ENCODE results near the gene FAAP20.

The FAAP20 gene, protein sequence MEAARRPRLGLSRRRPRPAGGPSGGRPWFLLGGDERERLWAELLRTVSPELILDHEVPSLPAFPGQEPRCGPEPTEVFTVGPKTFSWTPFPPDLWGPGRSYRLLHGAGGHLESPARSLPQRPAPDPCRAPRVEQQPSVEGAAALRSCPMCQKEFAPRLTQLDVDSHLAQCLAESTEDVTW

DNA sequence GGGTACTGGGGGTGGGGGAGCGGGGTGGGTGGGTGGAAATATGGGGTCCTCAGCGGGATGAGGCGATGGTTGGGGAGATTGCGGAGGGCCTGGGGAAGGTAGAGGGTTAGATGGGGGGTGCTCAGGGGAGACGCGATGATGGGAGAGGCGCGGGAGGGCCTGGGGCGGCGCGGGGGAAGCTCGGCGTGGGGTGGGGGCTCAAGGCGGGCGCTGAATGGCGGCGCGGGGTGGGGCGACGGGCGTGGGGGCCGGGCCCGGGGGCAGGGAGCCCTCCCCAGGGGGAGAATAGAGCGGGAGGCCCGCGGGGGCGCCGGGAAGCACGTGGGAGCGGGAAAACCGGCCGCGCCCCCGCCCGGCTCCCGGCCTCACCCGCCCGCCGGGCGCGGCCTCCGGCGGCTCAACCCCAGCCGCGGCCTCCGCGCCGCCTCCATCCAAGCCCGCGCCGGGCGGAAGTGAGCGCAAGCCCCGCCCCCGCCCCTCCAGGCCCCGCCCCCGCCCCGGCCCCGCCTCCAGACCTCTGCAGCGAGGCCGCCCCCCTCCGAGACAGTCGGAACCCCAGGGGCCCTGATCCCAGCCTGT lies at the start of gene FAAP20:
Gene FAAP20 (minus strand): TSS at position 454 of the 579 bp plus-strand sequence. CDS start 23 bp downstream, at position 431.
- in situ Hi-C loops (cut with HindIII; ENCODE audit: low sequenced_read_pairs), result loop anchor here (10.0 kb wide), 3 partner anchors 80 to 200 kb away; partner anchors contain the start of genes MORN1 and RER1

DNA sequence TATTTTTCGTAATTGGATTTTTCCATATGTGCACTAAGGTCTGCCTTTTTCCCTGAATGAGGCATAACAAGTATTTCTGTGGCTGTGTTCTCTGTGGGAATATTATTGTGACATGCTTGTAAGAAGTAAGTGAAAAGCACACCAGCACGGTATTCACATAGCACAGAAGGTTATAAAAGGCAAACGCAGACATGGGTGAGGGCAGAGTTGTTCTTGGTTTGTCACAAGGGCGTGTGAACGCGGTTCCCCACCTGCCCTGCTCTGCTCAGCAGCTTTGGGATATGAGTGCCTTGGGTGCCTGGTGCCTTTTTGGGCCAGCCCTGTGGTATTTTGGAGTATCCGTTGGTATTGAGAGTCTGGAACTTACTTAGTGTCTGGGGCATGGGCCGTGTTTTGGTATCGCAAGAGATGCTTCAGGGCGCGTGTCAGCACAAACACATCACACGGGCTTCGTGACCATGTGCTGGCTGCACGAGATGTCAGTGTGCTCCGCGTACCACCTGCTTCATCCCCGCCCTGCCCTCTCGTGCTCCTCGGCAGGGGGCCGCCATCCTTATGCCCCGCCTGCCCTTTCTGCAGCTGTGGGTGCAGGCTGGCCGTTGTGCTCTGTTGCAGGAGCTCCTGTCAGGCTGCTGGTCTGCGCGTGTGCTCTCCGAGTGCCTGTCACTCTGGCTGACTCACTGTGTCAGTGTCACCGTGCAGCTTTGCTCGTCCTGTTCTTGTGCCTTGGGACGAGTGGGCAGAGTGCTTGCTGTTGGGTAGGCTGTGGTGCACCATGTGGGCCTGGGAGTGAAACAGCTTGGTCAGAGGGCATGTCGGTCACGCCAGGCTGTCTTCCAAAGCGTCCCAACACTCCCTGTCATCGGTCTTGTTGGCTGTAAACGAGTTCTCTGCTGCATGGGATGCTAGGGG lies 48.5 kb upstream of the FAAP20 start:
- in situ Hi-C loops (cut with HindIII; ENCODE audit: low sequenced_read_pairs), result no loop called here

DNA sequence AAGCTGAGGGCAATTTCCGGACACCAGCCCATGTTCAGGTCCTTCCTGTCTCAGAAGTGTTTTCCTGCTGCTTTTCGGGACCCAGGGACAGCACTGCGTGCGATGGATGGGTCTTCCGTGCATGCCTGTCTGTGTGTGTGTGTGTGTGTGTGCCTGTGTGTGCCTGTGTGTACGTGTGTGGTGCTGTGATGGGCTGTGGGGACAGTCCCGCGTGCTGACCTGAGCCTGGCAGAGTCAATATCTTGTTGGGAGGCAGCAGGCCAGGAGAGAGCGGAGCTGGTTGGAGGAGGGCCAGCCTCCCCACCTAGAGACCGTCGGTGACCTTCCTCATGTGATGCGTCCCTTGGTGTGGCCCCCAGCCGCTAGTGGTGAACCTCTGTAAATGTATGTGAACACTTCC lies 47.2 kb upstream of the FAAP20 start:
- in situ Hi-C loops (cut with HindIII; ENCODE audit: low sequenced_read_pairs), result no loop called here

DNA sequence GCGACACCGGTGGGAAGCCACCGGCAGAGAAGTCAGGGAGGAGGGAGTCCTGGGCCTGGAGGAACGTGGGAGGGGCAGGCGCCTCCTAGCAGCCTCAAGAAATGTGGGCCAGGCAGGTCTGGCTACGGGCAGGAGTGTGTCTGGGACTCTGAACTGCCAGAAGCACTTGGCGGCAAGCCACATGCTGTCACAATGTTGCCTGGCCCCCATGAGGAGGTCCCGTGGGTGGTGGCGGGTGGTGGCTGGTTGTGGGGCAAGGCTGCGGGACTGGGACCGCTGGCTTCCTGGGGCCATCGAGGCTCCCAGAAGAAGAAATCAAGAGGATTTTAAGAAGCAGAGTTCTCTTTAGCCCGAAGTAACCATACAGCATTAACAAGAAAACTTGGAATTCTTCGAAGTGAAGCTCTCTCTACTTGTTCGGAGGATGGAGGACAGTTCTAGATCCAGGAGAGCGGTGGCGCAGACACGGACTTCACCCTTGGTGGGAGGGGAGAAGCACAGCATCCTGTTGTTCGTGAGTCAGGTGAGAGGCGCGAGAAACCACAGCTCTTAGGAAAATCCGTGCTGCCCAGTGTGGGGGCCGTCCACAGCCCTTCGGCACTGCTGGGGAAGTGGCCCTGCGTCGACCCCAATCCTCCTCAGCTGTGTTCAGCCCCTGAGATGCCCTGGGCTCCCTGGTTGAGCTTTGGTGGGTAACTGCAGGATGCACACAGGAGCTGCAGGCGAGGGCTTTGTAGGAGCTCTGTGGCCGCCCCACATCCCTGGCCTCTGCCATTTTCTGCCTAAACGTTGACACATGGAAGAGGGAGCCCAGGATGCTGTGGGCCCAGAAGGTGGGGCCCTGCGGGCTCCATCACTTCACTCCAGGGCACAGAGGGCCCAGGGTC lies 45.9 kb upstream of the FAAP20 start:
- in situ Hi-C loops (cut with HindIII; ENCODE audit: low sequenced_read_pairs), result no loop called here

DNA sequence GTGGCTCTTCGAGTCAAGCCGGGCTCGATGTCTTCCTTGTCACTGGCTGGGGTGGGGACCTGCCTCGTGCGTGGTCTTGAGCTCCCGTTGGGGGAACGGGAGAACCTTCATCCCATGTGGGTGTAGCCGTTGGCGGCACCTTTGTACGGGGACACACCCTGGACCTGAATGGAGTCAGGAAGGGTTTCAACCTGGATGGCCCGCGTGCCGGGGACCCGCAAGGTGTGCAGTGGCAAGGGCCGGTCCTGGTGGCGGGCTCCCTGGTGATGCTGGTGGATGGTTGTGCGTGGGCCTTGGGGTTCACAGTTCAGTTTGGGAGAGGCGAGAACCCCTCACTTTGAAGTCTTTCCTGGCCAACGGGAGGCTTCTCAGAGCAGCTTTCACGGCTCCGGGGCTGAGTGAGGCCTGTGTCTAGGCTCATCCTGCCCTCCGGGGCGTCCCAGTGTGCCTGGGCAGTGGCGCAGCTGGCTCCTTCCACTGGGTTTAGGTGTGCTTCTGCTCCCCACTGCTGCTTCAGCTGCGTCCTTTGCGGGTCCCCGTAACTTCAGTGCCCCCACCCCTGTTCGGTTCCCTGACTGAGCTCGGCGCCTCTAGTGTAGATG lies 44.9 kb upstream of the FAAP20 start:
- in situ Hi-C loops (cut with HindIII; ENCODE audit: low sequenced_read_pairs), result no loop called here

DNA sequence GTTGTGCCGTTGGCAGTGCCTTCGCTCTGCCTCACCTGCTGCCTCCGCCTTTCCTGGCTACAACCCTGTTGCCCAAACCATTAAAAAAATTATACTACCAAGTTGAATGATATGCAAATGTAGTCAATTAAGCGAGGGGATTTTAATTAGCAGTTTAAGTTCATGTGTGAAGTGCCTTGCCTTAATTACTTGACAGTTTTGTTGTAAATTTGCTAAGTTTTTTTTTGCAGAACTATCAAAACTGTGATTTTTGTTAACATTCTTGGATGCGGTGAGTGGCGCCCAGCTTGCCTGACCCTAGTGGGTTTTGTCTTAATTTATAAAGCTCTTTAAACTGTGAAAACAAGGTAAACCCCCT lies 44.4 kb upstream of the FAAP20 start:
- in situ Hi-C loops (cut with HindIII; ENCODE audit: low sequenced_read_pairs), result no loop called here

DNA sequence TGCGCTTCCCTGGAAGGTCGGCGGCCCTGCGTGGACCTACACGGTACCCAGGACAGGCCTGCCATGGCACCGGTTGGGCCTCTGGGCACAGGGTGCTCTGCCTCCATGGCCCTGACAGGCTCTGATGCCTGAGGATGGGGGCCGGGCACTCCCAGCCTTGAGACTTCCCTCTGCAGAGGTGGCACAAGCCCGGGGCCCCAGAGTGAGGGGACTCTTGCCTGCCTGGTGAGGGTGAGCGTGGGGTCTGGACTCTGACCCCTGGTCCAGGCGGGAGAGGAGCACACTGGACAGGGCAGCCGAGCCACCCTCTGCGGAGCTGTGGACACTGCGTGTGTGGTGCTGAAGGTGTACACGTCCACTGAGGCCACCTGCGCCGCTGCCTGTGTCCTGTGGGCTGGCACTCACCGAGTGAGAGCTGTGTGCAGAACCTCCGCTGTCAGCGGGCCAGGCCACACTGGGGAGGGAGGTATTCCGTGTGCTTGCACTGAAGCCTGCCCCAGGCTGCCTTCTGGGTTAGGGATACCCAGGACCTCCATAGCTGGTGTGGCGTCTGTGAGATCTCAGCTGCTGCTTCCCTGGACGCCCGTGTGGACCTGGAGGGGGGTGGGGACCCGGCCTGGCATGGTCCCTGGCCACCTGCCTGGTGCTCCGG lies 43.9 kb upstream of the FAAP20 start:
- in situ Hi-C loops (cut with HindIII; ENCODE audit: low sequenced_read_pairs), result no loop called here

DNA sequence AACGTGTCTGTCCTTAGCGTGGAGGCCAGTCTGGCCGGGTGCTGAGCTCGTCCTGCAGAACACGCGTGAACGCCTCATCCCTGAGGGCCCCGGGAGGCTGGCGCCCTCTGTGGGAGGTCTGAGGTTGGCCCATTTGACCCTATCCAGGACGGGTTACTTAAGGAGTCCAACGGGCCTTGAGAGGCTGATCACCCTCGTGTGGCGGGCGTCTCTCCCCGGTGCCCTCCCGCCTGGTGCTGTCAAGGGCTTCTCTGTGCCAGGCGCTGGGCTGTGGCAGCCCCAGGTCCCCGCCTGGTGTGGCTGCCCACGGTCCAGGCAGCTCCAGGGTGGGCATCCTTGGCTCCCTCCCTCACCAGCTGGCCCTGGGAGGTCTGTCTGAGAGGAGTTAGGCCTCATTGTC lies 43.2 kb upstream of the FAAP20 start:
- in situ Hi-C loops (cut with HindIII; ENCODE audit: low sequenced_read_pairs), result no loop called here

DNA sequence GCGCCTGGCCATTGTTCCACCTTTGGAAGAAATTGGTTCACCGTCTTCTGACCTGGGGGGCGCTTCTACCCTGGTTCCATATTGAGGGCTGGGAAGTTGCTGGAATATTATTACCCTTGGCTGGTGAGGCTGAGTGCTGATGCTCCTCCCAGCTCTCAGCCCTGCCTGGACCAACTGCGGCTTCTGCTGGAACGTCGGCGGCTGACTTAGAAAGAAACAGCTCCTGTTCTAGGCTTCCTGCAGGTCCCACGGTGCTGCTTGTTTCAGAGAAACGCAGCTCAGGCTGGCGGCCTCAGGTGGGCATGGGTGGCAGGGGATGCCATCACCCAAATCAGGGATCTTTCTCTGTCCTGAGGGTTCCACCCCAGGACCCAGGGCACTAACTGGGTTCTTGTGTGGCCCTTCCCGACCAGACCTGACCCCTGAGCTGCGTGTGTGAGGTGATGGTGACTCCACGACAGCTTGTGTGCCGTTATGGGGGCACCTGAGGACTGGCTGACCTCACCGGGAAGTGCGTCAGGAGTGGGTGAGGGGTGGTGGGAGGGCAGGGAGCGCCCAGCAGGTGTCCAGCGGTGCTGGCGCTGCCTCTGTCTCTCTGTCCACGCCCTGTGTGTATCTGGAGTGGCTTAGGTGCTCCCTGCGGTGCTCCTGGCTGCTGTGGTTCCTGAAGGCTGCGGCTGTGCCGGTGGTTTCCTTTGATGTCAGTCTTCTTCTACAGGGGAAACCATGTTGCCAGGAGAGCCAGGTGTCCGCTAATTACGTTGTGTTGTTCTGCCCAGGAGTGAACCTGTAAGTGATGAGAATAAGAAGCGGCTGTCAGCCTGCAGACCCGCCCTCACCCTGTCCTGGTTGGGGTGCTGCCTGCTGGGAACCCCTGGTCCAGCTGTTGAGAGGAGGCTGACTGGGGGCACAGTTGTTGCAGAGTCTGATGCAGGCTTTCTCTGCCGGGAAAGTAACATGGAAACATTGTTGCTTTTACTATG lies 42.4 kb upstream of the FAAP20 start:
- in situ Hi-C loops (cut with HindIII; ENCODE audit: low sequenced_read_pairs), result no loop called here

DNA sequence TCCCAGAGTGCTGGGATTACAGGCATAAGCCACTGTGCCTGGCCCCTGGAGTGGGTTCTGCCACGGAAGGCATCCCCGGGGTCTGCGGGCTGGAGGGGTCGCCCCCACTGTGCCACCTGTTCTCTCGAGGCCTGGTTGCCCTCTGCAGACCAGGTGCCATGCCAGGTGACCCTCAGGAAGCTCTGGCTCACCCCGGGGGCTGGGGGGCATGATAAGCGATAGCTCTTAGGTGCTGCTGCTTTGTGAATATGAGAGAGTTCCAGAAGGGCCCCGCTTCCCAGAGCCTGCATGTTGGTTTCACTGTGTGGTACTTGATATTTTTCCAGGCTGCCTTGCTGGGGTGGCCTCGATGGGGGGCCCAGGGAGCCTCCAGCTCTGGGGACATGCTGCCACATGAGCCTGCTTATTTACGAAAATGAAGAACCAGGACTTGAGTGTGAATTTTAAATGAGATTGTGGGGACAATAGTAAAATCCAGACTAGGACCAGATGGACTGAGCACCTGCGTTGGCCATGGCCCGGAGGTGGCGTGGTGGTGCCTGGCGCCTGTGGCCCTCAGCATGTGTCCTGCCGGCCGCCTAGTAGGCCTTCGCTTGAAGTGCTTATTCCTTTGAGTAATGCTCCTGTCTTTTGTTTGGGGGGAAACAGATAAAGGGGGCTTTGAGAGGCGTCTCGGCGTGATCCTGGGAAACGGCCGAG lies 40.9 kb upstream of the FAAP20 start:
- in situ Hi-C loops (cut with HindIII; ENCODE audit: low sequenced_read_pairs), result no loop called here

DNA sequence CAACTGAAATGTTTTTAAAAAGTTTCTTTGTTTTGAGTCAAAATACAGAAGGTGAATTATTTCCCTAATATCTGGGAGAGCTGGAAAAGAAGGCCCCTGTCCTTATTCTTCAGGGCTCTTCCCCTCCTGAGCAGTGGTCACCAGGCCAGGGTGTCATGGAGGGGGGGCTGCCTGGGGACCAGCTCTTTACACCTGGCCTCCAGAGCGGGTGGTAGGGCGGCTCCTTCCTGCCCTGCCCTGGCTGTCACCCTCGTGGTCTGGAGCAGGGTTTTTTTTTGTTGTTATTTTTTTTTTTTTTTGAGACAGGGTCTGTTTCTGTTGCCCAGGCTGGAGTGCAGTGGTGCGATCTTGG lies 40.2 kb upstream of the FAAP20 start:
- in situ Hi-C loops (cut with HindIII; ENCODE audit: low sequenced_read_pairs), result no loop called here

DNA sequence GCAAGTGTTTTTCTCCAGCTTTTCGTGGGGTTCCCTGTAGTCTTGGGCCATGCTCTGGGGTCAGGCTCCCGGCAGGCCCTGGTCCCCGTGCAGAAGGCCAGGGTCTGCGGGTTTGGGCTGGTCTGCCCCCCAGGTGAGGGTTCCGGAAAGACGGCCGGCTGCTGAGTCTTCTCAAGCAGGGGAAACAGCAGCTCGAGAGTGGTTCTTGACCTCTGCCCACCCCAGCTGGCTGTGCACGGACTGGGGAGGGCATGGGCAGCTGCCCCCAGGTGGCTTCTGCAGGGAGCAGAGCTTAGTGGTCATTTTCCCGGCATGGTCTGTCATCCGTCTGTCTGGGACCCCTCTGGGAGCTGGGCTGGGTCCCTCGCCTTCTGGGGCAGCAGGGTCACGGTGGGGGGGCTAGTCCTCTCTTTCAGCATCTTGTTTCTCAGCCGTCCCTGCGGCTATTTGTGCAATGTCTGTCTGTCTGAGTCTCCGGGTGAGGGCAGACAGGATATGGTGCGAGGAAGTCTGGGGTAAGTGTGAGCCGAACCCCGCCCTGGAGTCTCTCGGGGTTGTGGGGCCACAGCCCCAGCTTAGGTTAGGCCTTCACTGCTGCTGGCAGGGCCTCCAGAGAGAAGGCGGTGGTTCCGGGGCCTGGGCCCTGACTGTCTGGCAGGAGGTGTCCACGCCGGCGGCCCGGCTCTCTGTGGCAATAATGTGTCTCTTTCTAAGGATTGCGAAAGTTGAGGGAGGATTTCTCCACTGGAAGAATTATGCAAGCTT lies 39.6 kb upstream of the FAAP20 start:
- in situ Hi-C loops (cut with HindIII; ENCODE audit: low sequenced_read_pairs), result no loop called here

DNA sequence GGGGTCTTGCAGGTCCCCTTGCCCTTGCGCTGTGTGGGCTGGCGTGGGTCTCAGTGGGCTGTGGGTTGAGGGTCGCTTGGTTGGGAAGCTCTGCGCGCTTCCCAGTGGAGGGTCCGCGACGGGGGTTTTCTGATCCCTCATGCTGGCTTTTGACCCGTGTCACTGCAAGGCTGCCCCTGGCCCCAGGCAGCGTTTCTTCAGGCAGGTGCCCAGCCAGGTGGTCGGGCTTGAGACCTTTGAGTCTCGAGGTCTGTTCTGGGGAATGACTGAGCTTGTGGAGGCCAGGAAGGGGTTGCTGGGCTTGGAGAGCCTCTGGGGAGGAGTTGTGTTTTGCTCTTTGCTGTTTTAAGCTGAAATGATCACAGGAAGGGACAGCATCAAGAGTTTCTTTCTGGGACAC lies 38.9 kb upstream of the FAAP20 start:
- in situ Hi-C loops (cut with HindIII; ENCODE audit: low sequenced_read_pairs), result no loop called here

DNA sequence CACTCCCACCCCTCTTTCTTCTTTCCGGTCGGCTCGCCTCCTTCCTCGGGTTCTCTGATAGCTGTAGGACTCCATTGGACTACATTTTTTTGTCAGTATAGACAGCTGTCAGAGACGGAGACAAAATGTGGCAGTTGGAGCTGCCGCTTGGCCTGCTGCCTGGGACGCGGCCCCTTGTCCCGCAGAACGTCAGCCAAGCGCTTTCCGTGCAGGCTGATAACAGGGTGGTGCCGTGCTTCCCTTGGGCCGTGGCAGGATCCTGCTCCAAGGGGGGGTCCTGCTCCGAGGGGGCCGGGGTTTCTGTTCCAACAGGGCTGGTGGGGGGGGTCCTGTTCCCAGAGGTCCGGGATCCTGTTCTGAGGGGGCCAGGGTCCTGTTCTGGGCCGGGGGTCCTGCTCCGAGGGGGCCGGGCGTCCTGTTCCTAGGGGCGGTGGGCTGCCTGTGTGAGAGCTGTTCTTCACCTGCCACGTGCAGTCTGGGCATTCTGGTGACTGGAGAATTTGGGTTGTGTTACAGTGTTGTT lies 38.4 kb upstream of the FAAP20 start:
- in situ Hi-C loops (cut with HindIII; ENCODE audit: low sequenced_read_pairs), result no loop called here

DNA sequence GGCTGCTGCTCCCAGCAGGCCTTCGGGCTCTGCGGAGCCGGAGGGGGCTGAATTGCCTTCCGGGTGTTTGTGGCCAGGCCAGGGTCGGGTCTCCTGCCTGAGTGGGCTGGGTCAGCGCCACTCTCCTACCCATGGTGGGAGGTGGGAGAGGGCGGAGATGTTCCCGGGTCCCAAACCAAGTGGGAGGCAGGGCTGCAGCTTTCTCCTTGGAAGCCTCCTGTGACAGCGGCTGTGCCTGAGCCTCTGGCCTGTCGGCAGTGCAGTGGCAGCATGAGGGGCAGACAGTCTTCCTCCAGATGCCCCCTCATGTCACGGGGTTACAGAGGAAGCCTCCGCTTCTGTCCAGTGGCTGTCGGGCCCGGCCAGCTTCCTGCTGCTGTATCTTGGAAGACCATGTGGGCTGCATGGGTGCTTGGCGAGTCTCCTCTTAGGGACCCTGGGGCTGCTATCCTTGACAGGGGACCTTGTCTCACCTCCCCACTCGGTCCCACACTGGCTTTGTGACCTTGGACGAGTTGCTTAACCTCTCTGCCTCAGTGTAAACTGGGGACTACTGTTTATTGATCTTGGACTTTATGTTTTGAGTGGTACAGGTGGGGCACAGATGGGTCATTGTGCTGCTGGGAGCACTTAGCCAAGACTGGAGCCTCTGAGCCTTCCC lies 37.8 kb upstream of the FAAP20 start:
- in situ Hi-C loops (cut with HindIII; ENCODE audit: low sequenced_read_pairs), result no loop called here

DNA sequence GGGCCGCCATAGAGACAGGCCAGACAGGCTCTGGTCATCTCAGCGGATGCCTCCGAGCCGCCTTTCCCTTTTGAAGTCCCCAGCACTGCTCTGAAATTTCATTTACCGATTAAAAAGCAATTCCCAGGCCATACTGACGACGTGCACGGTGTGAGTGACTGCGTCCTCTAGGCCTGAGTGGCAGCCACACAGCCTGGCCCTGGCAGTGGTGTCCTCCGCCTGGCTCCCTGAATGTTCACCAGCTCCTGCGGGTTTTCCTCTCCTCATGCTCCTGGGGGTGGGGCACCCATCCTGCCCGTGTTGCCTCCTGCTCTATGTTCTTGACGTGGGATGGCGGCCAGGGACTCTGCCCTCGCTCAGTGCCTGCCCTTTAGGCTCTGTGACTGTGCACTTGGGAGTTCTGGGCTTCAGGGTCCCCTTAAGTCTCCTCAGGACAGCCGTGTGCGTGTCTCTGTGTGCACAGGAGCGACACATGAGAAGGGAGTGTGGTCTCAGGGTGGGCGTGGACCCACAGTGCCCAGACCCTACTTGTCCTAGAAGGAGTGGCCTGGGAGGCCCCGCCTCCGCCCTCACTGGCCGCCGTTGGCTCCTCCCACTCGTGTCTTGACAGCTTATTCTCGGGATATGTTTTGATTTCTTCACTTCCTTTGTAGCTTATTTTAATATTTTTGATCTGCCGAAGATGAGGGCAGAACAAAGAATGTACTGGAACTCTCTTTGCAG lies 37.1 kb upstream of the FAAP20 start:
- in situ Hi-C loops (cut with HindIII; ENCODE audit: low sequenced_read_pairs), result no loop called here
